Measurements from ENCODE around the gene NUP155.
A peak's percentile ranks its signal among the peaks of the same experiment; 100 is the strongest.
"Not testable (repeated sequence)": the region's sequence is repeated elsewhere in the genome, so short reads cannot be mapped to it uniquely, and the experiment has no call there.

Gene NUP155

GRCh38 chr5:37370864-37371726 is at the start of gene NUP155:
Gene NUP155, minus strand, starts transcription at chr5:37371106. Its CDS starts 129 bp downstream, at chr5:37370977.
- DNase-seq (ENCODE audit: low read depth), result peak; percentile 82

DNA sequence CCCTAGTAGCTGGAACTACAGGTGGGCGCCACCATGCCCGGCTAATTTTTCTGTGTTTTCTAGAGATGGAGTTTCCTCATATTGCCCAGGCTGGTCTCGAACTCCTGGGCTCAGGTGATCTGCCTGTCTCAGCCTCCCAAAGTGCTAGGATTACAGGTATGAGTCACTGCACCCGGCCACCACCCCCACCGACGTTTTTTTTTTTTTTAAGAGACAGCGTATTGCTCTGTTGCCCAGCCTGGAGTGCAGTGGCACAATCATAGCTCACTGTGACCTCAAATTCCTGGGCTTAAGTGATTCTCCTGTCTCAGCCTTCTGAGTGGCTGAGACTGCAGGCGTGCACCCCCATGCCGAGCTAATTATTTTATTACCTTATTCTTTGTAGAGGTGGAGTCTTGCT is 46.4 kb upstream of the NUP155 start:
- no peak for DNase-seq (ENCODE audit: low read depth)

DNA sequence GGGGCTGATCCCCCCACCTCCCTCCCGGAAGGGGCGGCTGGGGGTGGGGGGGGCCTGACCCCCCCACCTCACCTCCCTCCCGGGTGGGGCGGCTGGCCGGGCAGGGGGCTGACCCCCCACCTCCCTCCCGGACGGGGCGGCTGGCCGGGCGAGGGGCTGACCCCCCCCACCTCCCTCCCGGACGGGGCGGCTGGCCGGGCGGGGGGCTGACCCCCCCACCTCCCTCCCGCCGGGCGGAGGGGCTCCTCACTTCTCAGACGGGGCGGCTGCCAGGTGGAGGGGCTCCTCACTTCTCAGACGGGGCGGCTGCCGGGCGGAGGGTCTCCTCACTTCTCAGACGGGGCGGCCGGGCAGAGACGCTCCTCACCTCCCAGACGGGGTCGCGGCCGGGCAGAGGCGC is 44.5 kb upstream of the NUP155 start:
- not testable (repeated sequence) for DNase-seq (ENCODE audit: low read depth)

DNA sequence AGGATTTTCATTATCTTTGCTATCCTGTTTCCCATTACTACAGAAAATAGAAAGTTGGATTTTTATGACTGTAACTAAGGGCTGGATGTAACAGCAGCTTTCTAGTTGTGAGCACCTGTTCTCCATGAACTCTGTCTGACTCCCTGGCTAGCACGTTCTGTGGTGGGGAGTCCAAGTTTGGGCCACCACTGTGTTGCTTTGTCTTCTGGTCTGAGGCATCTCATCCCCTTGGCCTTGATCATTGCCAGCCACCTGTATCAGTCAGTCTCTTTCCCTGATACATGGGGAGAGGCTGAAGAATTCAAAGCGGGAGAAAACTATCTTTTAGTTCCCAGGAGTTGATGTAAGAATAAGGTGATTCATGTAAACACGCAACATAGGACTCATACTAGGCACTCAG is 41.6 kb upstream of the NUP155 start:
- DNase-seq (ENCODE audit: low read depth), result no peak

- DNase-seq (ENCODE audit: low read depth), result no peak
These were observed 29.6 kb upstream of the NUP155 start for GRCh38 chr5:37400501-37400900.

DNA sequence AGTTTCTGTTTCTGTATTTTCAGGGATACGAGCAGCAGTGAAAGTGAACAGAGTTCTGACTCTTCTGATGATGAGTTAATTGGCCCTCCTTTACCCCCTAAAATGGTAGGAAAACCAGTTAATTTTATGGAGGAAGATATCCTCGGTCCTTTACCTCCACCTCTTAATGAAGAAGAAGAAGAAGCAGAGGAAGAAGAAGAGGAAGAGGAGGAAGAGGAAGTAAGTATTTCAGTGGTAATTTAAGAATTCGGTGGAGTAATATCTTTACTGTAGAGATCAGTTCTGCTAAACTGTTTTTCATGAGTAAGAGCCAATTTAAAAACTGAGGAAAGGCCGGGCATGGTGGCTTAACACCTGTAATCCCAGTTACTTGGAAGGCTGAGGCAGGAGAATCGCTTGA is 25.4 kb upstream of the NUP155 start:
- no peak for DNase-seq (ENCODE audit: low read depth)

- no peak for DNase-seq (ENCODE audit: low read depth)
These were observed 20.7 kb upstream of the NUP155 start for GRCh38 chr5:37391591-37391990.

GRCh38 chr5:37379100-37379628 is 8.3 kb upstream of the NUP155 start, which contains the start of gene WDR70:
Gene WDR70, plus strand, starts transcription at chr5:37379318. Its CDS starts 50 bp downstream, at chr5:37379368.
- DNase-seq (ENCODE audit: low read depth), result peak; percentile 68

DNA sequence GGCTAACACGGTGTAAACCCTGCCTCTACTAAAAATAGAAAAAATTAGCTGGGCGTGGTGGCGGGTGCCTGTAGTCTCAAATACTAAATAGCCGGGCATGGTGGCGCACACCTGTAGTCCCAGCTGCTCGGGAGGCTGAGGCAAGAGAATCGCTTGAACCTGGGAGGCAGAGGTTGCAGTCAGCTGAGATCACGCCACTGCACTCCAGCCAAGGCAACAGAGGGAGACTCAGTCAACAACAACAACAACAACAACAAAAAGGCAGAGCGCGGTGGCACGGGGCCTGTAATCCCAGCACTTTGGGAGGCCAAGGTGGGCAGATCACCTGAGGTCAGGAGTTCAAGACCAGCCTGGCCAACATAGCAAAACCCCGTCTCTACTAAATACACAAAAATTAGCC is 7.2 kb upstream of the NUP155 start:
- DNase-seq (ENCODE audit: low read depth), result not testable (repeated sequence)

GRCh38 chr5:37375091-37375490 is 4.2 kb upstream of the NUP155 start:
- DNase-seq (ENCODE audit: low read depth), result no peak

DNA sequence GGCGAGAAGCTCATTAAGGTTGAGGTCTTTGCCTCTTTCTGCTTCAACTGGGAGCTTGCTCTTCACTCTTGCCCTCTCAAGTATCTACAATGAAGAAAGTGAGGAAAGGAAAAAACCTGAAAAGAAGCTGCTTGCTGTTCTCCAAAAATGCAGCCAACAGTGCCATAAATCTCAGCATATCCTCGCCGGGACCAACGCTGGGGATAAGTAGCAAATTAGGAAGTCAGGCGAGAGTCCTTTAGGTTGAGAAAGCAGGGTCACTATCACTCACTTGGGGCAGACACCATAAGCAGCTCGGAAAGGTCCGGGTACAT is 399 bp downstream of the NUP155 start:
- DNase-seq (ENCODE audit: low read depth), result no peak

DNA sequence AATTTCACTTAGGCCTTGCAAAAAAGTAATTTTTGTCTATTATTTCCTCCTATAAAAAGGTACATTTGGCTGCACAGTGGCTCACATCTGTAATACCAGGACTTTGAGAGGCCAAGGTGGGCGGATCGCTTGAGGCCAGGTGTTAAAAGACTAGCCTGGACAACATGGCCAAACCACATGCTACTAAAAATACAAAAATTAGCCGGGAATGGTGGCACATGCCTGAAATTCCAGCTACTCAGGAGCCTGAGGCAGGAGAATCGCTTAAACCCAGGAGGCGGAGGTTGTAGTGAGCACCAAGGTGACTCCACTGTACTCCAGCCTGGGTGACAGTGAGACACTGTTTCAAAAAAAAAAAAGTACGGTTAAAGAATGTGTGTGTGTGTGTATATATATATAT is 15.7 kb downstream of the NUP155 start:
- no peak for DNase-seq (ENCODE audit: low read depth)

GRCh38 chr5:37342741-37343140 is 28.2 kb downstream of the NUP155 start:
- DNase-seq (ENCODE audit: low read depth), result not testable (repeated sequence)

- DNase-seq (ENCODE audit: low read depth), result not testable (repeated sequence)
These were observed 36.2 kb downstream of the NUP155 start for GRCh38 chr5:37334754-37335153.

GRCh38 chr5:37326536-37326935 is 44.4 kb downstream of the NUP155 start:
- no peak for DNase-seq (ENCODE audit: low read depth)

GRCh38 chr5:37323607-37324006 is 47.3 kb downstream of the NUP155 start:
- no peak for DNase-seq (ENCODE audit: low read depth)

DNA sequence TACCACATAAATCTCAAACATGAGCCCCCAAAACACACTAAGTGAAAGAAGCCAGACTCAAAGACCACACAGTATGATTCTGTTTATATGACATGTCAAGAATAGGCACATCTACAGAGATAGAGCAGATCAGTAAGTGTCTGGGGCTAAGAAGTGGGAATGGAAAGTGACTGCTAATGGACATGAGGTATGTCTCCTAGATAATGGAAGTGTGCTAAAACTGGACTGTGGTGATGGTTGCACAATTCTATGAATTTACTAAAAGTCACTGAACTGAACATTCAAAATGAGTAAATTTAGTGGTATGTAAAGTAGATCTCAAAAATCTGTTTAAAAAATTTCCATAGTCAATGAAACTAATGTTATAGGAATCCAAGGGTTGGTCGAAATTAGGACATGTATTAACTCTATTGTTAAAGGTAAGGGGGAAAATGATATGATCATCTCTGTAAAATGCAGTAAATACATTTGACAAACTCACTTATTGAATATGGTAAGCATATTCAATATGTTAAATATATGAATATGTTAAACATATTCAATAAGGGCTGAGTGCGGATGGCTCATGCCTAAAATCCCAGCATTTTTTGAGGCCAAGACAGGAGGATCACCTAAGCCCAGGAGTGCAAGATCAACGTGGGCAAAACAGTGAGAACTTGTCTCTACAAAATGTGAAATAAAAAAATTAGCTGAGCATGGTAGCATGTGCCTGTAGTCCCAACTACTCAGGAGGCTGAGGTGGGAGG is 51.7 kb downstream of the NUP155 start:
- DNase-seq (ENCODE audit: low read depth), result no peak

- DNase-seq (ENCODE audit: low read depth), result no peak
These were observed 54.9 kb downstream of the NUP155 start for GRCh38 chr5:37316027-37316426.

DNA sequence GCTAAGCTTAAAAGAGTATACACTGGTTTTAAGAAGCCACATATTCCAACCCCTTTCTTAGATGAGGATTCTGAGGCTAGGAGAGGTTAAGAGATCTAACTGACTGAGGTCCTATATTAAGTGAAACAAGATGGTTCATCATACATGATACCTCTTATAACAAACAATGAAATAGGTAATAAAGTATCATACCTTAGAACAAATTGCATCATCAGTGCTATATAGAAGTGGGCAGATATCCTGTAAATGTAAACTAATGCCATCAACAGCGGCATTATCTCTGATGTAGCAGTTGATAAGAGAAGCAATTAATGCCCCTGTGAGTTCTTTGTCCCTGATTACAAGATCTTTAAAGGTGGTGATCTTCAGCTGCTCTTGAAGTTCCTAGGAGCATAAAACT is 60.5 kb downstream of the NUP155 start:
- DNase-seq (ENCODE audit: low read depth), result no peak

- no peak for DNase-seq (ENCODE audit: low read depth)
These were observed 62.1 kb downstream of the NUP155 start for GRCh38 chr5:37308793-37309192.

DNA sequence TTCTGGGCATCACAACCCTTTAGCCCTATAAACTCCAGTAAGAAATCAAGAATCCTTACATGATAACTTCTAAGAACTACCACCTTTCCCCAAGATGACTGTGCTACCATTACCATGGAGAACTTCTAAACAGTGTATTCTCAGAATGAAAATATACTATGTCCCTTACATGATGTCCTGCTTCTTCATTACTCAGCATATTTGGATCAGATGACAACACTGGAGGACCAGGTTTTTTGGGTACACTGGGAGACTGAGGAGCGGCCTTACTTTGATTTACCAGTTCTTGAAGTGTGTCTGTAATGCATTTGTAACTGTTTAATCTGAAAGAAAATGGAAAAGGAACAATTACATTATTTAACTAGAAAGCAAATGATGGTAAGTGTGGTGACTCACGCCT is 66.0 kb downstream of the NUP155 start:
- DNase-seq (ENCODE audit: low read depth), result no peak

DNA sequence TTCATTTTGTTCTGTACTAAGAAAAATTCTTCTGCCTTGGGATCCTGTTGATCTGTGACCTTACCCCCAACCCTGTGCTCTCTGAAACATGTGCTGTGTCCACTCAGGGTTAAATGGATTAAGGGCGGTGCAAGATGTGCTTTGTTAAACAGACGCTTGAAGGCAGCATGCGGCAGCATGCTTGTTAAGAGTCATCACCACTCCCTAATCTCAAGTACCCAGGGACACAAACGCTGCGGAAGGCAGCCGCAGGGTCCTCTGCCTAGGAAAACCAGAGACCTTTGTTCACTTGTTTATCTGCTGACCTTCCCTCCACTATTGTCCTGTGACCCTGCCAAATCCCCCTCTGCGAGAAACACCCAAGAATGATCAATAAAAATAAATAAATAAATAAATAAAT is 74.6 kb downstream of the NUP155 start:
- not testable (repeated sequence) for DNase-seq (ENCODE audit: low read depth)

DNA sequence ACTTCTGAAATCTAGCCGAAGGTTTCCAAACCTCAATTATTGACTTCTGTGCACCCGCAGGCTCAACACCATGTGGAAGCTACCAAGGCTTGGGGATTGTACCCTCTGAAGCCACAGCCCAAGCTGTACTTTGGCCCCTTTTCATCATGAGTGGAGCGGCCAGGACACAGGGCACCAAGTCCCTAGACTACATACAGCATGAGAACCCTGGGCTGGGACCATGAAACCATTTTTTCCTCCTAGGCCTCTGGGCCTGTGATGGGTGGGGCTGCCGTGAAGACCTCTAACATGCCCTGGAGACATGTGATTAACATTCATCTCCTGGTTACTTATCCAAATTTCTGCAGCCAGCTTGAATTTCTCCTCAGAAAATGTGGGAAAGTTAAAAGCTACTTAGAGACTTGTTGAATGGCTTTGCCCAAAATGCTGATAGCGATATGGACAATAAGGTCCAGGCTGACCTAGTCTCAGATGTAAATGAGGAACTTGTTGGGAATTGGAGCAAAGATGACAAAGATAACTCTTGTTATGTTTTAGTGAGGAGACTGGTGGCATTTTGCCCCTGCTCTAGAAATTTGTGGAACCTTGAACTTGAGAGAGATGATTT is 87.6 kb downstream of the NUP155 start:
- DNase-seq (ENCODE audit: low read depth), result no peak

All from activated gamma-delta T cell treated with anti-CD3 and anti-CD28 coated beads, Interleukin-2, amount 50 U/mL, for 16 hours (primary cell).